ENCODE measurements around the gene RYR3. TPM values are rescaled to one million over a fixed set of nuclear protein-coding genes. Genes with fewer than 3 reads are reported as not detected.

RYR3 gene
- total RNA-seq, 4 donors from 2014 or later, result 9.1 to 64.0 (median 30.4) TPM

DNA sequence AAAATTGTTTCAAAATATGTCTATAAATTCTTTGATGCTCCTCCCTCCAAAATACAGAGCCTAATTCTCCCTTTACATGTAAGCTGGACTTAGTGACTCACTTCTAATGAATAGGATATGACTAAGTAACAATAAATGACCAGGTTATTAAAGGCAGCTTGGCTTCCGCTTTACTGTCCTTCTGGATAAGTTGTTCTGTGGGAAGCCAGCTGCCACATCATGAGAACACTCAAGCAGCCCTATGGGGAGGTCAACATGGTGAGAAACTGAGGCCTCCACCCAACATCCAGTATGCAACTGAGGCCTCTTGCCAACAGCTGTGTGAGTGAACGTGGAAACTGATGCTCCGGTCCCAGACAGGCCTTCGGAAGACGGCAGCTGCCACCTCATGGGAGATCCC, 410.2 kb downstream of the RYR3 start:
- Histone ChIP-seq H3K27me3 (no peaks in the 10 kb centered on the region), H3K9me3 (no peaks in the 10 kb centered on the region), H3K4me3 (no peak overlapping the region), H3K27ac (no peak overlapping the region), H3K36me3 (no peaks in the 10 kb centered on the region), H3K4me1 (no peaks in the 10 kb centered on the region)
- no peak for DNase-seq
- intact Hi-C loops (cut with DNase I; ENCODE audit: low total_unique reads), result no loop called here
- TF ChIP-seq, protein P1, sequence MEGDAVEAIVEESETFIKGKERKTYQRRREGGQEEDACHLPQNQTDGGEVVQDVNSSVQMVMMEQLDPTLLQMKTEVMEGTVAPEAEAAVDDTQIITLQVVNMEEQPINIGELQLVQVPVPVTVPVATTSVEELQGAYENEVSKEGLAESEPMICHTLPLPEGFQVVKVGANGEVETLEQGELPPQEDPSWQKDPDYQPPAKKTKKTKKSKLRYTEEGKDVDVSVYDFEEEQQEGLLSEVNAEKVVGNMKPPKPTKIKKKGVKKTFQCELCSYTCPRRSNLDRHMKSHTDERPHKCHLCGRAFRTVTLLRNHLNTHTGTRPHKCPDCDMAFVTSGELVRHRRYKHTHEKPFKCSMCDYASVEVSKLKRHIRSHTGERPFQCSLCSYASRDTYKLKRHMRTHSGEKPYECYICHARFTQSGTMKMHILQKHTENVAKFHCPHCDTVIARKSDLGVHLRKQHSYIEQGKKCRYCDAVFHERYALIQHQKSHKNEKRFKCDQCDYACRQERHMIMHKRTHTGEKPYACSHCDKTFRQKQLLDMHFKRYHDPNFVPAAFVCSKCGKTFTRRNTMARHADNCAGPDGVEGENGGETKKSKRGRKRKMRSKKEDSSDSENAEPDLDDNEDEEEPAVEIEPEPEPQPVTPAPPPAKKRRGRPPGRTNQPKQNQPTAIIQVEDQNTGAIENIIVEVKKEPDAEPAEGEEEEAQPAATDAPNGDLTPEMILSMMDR (IDR thresholded peaks at IDR 0.05), result no peak
- no peak for TF ChIP-seq POLR2A (IDR thresholded peaks at IDR 0.05)

DNA sequence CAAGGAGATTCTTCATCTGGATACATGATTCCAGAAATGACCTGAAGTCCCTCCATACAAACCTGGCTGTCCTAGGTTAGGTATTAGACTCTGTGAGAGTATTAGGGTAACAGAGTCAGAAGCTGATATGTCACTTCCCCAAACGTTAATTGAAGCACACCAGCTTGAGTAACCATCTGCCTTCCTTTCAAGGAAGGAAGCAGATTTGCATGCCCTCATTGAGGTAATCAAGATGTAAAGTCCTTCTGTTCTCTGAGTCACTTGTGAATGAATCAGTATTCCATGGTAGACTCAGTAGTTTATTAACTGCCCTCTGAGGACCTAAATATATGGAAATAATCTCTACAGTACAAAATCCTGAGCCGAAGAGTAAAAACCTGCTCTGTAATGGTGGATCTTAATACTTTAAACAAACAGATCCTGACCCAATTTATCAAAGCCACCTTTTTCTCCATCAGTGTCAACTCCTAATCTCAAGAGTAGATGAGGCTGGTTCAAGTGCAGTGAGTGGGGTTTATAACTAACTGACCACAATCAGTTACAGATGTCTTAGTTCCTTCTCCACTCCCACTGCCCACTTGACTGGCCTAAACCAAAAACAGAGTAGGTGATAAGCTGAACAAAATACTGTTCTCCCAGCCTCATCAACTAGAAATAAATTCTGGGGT, 411.4 kb downstream of the RYR3 start:
- DNase-seq, result no peak
- Histone ChIP-seq H3K27me3 (no peaks in the 10 kb centered on the region), H3K36me3 (no peaks in the 10 kb centered on the region), H3K9me3 (no peaks in the 10 kb centered on the region), H3K4me1 (no peaks in the 10 kb centered on the region), H3K4me3 (no peak overlapping the region), H3K27ac (no peak overlapping the region)
- no peak for TF ChIP-seq POLR2A (IDR thresholded peaks at IDR 0.05)
- TF ChIP-seq, protein P1 (IDR thresholded peaks at IDR 0.05), result no peak
- intact Hi-C loops (cut with DNase I; ENCODE audit: low total_unique reads), result no loop called here

DNA sequence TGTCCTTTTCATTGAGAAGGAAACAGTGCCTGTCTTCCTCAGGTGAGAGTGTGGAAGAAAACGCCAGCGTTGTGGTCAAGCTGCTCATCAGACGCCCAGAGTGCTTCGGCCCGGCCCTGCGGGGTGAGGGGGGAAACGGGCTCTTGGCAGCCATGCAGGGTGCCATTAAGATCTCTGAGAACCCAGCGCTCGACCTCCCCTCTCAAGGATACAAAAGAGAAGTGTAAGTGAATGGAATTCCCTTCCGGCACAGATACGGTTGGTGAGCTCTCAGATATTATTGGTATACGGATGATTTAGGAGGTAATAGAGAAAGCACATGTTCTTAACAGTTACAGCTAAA, 411.9 kb downstream of the RYR3 start:
- intact Hi-C loops (cut with DNase I; ENCODE audit: low total_unique reads), result no loop called here
- Histone ChIP-seq H3K4me1 (no peaks in the 10 kb centered on the region), H3K27ac (no peak overlapping the region), H3K36me3 (no peaks in the 10 kb centered on the region), H3K4me3 (no peak overlapping the region), H3K9me3 (no peaks in the 10 kb centered on the region), H3K27me3 (no peaks in the 10 kb centered on the region)
- no peak for DNase-seq
- TF ChIP-seq, protein P1 (IDR thresholded peaks at IDR 0.05), result no peak
- TF ChIP-seq POLR2A (IDR thresholded peaks at IDR 0.05), result no peak

DNA sequence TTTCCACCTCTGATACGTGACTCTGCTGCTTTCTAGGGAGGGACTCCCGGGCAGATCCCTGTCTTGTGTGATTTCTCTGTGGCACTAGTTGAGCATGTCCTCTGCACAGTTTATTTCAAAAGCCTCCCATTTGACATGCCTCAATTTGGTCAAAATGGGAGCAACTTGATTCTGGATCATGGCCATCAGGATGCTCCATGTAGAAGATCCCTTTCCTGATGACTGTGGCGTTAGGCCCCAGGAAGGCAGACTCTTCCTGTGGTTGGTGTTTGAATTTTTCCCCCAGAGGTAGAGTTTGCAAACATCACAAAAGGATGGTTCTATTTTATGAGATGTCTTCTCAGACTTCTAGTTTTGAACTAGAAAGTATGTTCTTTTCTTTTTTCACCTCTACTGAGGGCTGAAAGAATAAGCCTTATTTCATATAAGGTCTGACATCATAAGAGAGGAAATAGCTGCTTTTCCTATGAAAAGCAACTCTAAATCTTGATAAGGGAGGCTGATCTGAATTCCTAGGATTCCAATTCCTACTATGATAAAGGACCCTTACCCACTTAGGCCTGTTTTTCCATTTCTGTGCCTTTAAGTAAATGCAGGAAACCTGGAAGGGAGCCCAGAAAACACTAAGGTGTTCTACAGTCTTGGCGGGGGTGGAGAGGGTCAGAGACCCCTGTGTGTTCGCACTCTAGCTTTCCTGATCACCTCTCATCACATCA, 413.7 kb downstream of the RYR3 start:
- Histone ChIP-seq H3K9me3 (no peaks in the 10 kb centered on the region), H3K27ac (no peak overlapping the region), H3K36me3 (no peaks in the 10 kb centered on the region), H3K27me3 (no peaks in the 10 kb centered on the region), H3K4me1 (no peaks in the 10 kb centered on the region), H3K4me3 (no peak overlapping the region)
- no peak for TF ChIP-seq POLR2A (IDR thresholded peaks at IDR 0.05)
- TF ChIP-seq, protein P1 (IDR thresholded peaks at IDR 0.05), result no peak
- DNase-seq, result no peak
- intact Hi-C loops (cut with DNase I; ENCODE audit: low total_unique reads), result no loop called here

- Histone ChIP-seq H3K27me3 (no peaks in the 10 kb centered on the region), H3K36me3 (no peaks in the 10 kb centered on the region)
- intact Hi-C loops (cut with DNase I; ENCODE audit: low total_unique reads), result no loop called here
Observed at GRCh38 chr15:33729653-33730052, 418.9 kb downstream of the RYR3 start.

More at GRCh38 chr15:33729653-33730052, 418.9 kb downstream of the RYR3 start:
- no peaks in the 10 kb centered on the region for H3K4me1 ChIP-seq
- no peaks in the 10 kb centered on the region for H3K9me3 ChIP-seq
- no peak for DNase-seq
- TF ChIP-seq, protein P1 (IDR thresholded peaks at IDR 0.05), result no peak
- TF ChIP-seq POLR2A (IDR thresholded peaks at IDR 0.05), result no peak
- no peak overlapping the region for H3K4me3 ChIP-seq
- H3K27ac ChIP-seq, result no peak overlapping the region
